Spinal cord (tissue), 10 donors: ENCODE measurements around the gene LGALS3BP. TPM values are rescaled to one million over a fixed set of nuclear protein-coding genes. Genes with fewer than 3 reads are reported as not detected.

Experiments
- DNase-seq, 6 donors: peaks; one replicate each; pipeline versions ENCODE4 v3.0.0 to v3.0.0-alpha.2; 2013 to 2015; ENCODE audit warnings: low spot score in 6 of 6, low read depth in 4 of 6
- H3K27ac ChIP-seq: one replicate; pipeline ENCODE4 v1.5.1; 2013; ENCODE audit warnings: low read depth, low read length, control low read depth
- H3K27me3 ChIP-seq: one replicate; pipeline ENCODE4 v1.6.1; 2013; ENCODE audit warnings: low read length; ENCODE audit not compliant: control insufficient read depth, insufficient read depth
- H3K36me3 ChIP-seq: one replicate; pipeline ENCODE4 v1.6.1; 2013; ENCODE audit warnings: low read length; ENCODE audit not compliant: control insufficient read depth, insufficient read depth
- H3K4me1 ChIP-seq: one replicate; pipeline ENCODE4 v1.6.1; 2013; ENCODE audit warnings: low read length; ENCODE audit not compliant: control insufficient read depth, insufficient read depth
- H3K4me3 ChIP-seq: one replicate; pipeline ENCODE4 v1.5.1; 2013; ENCODE audit warnings: low read depth, low read length, control low read depth
- H3K9me3 ChIP-seq: one replicate; pipeline ENCODE4 v1.6.1; 2013; ENCODE audit warnings: low read length; ENCODE audit not compliant: control insufficient read depth, insufficient read depth
- WGBS: methylation state at CpG from one replicate; pipeline ENCODE4 v1.1.5; 2013; ENCODE audit warnings: missing lambda C conversion rate; ENCODE audit not compliant: insufficient coverage; 5-methylcytosine and 5-hydroxymethylcytosine counted together
- polyA plus RNA-seq, 2 donors: library from polyadenylated mRNA; unstranded; fragments of 120-200 nt; gene quantifications; one replicate each; pipeline ENCODE4 v1.2.1, GENCODE V29; 2013; ENCODE audit not compliant: insufficient read length in 2 of 2
- total RNA-seq, 2 donors: library from RNA; depleted of rRNA in 1 of 2; stranded (reverse); fragments of 120-200 nt in 1 of 2; fragments of >200 nt in 1 of 2; gene quantifications; one replicate each; pipeline versions ENCODE4 v1.2.3 to v1.2.4, GENCODE V29; 2013 to 2014
- donor health status: healthy.

The LGALS3BP gene
- total and polyA plus RNA-seq, 4 donors, result 83.0 to 166 (median 106) TPM

DNA sequence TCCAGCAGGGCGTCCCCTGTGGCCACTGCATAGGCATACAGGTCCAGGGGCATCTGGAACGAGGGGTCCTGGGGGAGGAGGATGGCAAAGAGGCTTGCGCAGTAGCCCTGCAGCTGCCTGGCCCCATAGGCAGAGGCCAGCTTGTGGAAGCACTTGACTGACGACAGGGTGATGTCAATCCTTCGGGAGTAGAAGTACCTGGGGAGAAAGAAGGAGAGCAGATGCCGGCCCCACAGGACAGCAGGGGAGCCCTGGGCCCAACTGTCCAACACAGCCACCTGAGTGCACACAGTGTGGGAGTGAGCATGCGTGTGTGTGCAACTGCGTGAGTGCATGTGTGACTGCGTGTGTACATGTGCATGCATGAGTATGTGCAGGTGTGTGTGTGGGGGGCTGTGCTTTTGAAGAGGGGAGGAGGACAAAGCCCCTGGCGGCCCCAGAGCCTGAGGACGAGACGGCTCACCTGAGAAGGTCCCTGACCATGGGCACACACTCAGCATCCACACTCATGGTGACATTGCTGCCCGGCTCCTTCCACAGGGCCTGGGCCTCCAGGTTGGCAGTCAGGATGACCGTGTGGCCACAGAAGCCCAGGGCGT, 7.1 kb downstream of the LGALS3BP start:
- no peak for DNase-seq
- peaks cover 86% of the 10 kb centered on the region for H3K36me3 ChIP-seq
- peaks cover 63% of the 10 kb centered on the region for H3K4me1 ChIP-seq
- H3K9me3 ChIP-seq, result no peaks in the 10 kb centered on the region
- H3K27ac ChIP-seq, result no peak overlapping the region
- 92% methylated on average over 11 of the region's 15 CpGs for WGBS
- no peak overlapping the region for H3K4me3 ChIP-seq
- H3K27me3 ChIP-seq, result no peaks in the 10 kb centered on the region

DNA sequence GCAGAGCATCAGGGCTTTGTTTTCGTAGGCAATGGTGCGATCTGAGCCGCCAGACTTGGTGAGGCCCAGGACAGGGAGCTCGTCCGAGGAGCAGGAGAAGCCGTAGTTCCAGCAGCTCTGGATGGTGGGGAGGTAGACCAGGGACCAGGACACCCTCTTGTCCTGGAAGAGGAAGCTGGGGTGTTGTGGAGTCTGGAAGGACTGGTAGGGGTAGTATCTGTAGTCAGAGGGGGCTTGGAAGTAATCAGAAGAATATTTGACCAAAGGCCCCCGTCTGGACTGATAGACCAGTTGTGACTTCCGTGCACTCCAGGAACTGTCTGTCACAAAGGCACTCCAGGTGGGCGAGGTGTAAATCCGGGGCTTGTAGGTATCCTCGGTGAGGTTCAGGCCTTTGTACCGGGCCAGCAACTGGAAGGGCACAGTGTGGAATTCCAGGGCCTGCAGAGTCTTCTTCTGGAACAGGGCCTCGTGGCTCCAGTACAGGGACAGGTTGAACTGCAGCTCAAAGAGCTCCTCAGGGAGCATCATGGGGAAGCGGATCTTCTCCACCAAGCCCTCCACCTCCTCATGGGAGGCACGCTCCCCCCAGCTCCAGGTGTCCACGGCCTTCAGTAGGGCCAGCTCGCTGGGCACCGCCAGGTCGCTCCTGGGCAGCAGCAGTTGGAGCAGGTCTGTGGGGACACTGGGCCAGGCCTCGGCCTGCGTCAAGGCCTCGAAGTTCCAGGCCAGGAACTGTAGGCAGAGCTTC, 7.8 kb downstream of the LGALS3BP start:
- 78% methylated on average over 22 of the region's 22 CpGs for WGBS
- DNase-seq, result no peak
- Histone ChIP-seq H3K4me1 (peaks cover 58% of the 10 kb centered on the region), H3K36me3 (peaks cover 86% of the 10 kb centered on the region), H3K9me3 (no peaks in the 10 kb centered on the region), H3K4me3 (no peak overlapping the region), H3K27me3 (no peaks in the 10 kb centered on the region), H3K27ac (no peak overlapping the region)

DNA sequence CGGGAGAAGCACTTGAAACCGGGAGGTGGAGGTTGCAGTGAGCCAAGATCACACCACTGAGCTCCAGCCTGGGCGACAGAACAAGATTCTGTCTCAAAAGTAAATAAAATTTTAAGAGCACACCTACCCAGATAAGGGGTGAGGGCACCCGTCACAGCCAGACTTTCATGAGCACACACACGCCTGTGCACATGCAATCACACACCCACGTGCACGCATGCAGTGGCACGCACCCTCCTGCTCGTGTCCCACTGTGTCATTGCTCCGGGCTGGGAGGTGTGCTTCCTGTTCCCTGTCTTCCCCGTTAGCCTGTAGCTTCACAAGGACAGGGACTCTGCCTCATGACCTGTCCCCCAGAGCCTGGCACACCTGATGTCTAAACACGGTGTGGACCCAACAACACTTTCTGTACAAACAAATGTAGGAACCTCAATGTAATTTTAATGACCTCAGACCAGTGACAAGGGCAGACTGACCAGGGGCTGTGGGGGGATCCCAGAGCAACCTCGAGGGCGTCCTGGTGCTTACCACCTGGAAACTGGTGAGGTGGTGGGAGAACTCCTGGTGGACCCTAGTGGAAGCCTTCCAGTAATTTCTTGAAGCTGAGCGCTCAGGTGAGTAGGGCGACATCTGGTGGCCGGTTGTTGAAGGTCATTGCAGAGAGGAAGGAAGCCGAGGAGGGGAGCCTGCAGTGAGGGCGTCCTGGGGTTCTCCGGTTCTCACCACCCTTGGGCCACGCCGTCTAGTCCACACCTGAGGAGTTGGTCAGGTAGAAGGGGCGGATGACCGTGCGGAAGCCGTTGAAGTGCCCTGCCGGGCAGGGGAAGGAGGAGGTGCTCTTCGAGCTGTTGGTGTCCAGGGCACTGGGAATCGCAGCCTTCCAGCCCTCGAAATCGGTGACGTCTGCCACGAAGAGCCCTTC, 8.6 kb downstream of the LGALS3BP start:
- Histone ChIP-seq H3K4me3 (no peak overlapping the region), H3K27me3 (no peaks in the 10 kb centered on the region), H3K9me3 (no peaks in the 10 kb centered on the region), H3K27ac (no peak overlapping the region), H3K36me3 (peaks cover 84% of the 10 kb centered on the region), H3K4me1 (peaks cover 51% of the 10 kb centered on the region)
- 47% methylated on average over 33 of the region's 33 CpGs for WGBS
- peak in 5 of 6 donors; percentile 73 to 96 (median 77) for DNase-seq

DNA sequence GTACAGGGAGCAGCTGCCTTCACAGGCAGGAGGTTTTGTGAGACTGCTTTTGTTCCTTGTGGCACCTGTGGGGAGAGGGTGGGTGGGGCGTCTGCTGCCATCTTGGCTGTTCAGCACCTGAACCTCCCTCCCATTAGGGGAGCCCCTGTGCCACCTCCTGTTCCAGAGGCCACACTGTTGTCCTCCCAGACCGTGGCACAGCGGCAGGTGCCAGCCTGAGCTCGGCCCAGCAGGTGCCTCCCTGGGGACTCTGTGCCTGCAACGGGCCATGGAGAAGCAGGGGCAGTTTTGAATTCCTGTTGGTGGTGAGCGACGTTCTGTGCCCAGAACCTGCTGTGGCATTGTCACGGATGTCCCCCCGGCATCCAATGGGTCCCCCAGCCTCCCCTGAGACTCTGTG, 9.9 kb downstream of the LGALS3BP start:
- no peak for DNase-seq
- H3K27ac ChIP-seq, result no peak overlapping the region
- peaks cover 46% of the 10 kb centered on the region for H3K4me1 ChIP-seq
- H3K4me3 ChIP-seq, result no peak overlapping the region
- no peaks in the 10 kb centered on the region for H3K9me3 ChIP-seq
- 83% methylated on average over 8 of the region's 9 CpGs for WGBS
- peaks cover 80% of the 10 kb centered on the region for H3K36me3 ChIP-seq
- H3K27me3 ChIP-seq, result no peaks in the 10 kb centered on the region

DNA sequence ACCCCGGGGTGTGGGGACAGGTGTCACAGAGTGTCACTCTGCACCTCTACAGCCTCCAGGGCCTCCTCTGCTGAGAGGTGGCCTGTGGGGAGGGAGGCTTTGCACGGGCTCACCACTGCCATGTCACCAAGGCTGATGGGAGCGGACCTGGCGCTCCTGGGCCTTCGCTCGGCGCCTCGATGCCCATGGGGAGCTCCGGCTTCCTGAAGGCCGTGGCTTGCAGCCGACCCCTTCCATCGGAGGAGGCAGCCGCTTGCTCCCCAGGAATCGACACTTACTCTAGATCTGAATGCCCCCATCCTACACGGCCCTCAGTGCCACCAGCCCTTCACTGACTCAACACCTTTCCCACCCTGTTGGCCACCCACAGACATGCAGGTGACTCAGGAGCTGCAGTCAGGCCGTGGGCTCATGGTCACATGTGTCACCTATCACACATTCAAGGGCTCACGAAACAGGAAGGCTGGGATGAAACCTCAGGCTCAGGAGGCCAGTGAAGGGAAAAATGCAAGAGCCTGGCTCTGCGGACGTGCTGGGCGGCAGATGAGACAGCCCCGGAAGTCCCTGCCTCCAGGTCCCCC, 11.9 kb downstream of the LGALS3BP start:
- WGBS, result 92% methylated on average over 21 of the region's 21 CpGs
- H3K36me3 ChIP-seq, result peaks cover 60% of the 10 kb centered on the region
- peaks cover 26% of the 10 kb centered on the region for H3K4me1 ChIP-seq
- no peak overlapping the region for H3K4me3 ChIP-seq
- H3K27me3 ChIP-seq, result no peaks in the 10 kb centered on the region
- H3K9me3 ChIP-seq, result no peaks in the 10 kb centered on the region
- H3K27ac ChIP-seq, result no peak overlapping the region
- DNase-seq, result no peak

DNA sequence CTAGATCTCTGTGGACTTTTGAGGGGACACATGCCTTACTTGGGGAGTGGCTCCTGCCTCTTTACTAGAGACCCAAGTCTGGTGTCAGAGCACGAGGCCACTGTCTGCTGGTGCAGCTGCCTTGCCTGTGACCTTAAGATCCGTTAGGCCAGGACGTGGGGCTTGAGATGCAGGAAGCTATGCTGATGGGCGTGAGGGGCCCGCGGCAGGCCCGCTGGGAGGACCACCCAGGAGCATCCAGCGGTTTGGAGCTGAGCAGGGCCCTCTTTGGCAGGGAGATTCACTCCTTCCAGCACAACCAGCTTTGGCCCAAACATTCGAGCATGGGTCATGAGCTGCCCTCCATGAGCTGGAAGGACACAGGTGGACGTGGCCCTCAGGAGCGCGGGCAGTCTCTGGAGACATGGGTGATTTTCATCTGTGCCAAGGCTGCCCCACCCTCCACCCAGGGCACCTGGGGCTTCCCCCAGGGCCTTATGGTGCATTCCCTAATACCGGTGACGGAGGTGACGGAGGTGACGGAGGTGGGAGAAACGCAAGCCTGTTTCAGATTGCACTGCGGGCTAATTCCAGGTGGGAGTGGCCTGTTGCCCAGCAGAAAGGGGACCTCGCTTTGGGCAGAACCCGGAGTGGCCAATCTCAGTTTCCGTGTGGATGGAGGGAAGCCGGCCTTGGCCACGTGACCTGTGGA, 12.7 kb downstream of the LGALS3BP start:
- no peak for DNase-seq
- H3K9me3 ChIP-seq, result no peaks in the 10 kb centered on the region
- WGBS, result 78% methylated on average over 23 of the region's 23 CpGs
- H3K36me3 ChIP-seq, result peaks cover 52% of the 10 kb centered on the region
- no peak overlapping the region for H3K27ac ChIP-seq
- no peaks in the 10 kb centered on the region for H3K27me3 ChIP-seq
- H3K4me1 ChIP-seq, result peaks cover 26% of the 10 kb centered on the region
- no peak overlapping the region for H3K4me3 ChIP-seq

DNA sequence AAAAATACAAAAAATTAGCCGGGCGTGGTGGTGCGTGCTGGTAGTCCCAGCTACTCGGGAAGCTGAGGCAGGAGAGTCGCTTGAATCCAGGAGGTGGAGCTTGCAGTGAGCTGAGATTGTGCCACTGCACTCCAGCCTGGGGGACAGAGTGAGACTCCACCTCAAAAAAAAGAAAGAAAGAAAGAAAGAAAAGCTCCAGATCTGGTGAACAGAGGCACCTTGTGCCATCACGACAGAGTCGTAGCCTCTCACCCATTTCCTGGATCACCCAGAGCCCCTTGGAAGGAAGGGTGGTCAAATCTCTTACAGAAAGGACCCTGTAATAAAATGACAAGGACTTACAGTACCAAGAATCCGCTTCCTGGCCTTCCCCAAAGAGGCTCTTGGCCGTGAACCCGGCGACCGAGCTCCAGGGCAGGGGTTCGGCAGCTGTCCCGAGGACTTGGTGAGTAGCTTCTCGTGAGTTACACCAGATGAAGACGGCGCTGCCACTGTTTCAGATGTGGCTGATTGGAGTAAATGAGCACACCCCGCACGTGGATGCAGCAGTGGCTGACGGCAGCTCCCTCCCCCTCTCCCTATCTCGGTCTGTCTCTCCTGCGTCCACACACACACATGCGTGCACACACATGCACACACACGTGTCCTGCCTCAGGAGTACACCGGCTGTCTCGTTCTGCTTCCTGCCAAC, 13.5 kb downstream of the LGALS3BP start:
- H3K4me3 ChIP-seq, result no peak overlapping the region
- 86% methylated on average over 22 of the region's 26 CpGs for WGBS
- DNase-seq, result no peak
- H3K36me3 ChIP-seq, result peaks cover 45% of the 10 kb centered on the region
- no peak overlapping the region for H3K27ac ChIP-seq
- H3K4me1 ChIP-seq, result peaks cover 21% of the 10 kb centered on the region
- no peaks in the 10 kb centered on the region for H3K9me3 ChIP-seq
- H3K27me3 ChIP-seq, result no peaks in the 10 kb centered on the region

DNA sequence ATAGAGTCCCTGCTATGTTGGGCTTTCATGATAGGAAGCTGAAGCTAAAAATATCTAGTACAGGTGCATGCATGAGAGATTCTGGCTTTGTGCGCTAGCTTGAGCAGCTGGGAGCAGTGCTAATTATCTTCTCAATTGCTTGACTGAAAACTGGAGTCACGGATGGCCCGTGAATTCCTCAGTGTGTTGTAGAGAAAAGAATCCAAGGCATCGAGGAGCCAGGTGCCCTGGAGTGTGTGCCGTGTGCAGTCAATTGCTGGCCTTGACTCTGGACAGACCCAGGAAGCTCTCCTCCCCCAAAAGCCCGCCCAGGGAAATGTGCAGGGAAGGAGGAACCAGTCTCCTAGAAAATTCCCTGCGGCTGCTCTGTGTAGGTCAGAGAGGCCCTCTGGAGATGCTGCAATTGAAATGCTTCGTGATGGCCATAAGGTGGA, 14.2 kb downstream of the LGALS3BP start:
- Histone ChIP-seq H3K4me1 (peaks cover 15% of the 10 kb centered on the region), H3K9me3 (no peaks in the 10 kb centered on the region), H3K27me3 (no peaks in the 10 kb centered on the region), H3K36me3 (peaks cover 41% of the 10 kb centered on the region), H3K27ac (no peak overlapping the region), H3K4me3 (no peak overlapping the region)
- WGBS, result 53% methylated on average over 6 of the region's 8 CpGs
- DNase-seq, result peak in 1 of 6 donors; percentile 49
